Measurements from ENCODE around the gene MEIS2. TPM values are rescaled to one million over a fixed set of nuclear protein-coding genes. Genes with fewer than 3 reads are reported as not detected.

The MEIS2 gene
- total RNA-seq, 1 donor from 2014 or later, result 20.7 TPM

DNA sequence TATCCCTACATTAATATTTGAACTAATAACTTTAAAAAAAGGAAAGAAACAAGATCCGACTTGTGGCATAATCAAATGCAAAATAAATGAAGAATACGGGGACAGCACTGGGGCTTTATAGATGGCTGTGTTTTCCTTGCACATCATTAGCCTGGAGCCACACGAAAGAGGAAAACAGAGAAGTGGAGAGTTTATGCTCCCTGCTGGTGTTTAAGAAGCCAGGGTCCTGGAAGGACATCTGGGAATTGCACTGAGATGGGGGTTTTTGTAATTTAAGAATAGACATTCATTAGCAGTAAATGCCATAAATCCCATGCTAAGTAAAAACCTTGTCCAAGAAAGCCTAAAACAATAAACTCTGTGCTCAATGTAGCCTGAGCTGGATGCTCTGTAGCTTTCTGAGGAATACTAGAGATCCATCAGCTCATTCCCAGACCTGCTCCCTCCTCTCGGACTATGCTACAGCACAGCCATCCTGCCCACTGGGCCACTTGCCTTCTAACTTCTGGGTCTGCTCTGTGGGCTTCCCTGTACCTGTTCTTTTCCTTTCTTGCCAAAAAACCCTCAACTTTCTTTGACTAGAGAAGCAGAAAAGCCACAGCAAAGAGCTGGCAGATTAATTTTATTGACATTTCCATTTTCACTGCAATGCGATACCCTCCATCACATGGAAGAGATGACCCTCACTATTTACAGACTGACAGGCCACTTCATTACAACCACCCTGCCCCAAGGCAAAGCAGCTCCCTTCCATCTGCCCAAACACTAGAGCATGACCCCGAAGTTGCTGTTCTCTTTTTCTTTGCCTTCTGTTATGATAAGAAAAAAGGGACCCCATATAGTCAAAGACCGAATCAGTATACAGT is 62.3 kb downstream of the MEIS2 start:
- H3K4me3 ChIP-seq, result no peak overlapping the region
- TF ChIP-seq, protein P1, sequence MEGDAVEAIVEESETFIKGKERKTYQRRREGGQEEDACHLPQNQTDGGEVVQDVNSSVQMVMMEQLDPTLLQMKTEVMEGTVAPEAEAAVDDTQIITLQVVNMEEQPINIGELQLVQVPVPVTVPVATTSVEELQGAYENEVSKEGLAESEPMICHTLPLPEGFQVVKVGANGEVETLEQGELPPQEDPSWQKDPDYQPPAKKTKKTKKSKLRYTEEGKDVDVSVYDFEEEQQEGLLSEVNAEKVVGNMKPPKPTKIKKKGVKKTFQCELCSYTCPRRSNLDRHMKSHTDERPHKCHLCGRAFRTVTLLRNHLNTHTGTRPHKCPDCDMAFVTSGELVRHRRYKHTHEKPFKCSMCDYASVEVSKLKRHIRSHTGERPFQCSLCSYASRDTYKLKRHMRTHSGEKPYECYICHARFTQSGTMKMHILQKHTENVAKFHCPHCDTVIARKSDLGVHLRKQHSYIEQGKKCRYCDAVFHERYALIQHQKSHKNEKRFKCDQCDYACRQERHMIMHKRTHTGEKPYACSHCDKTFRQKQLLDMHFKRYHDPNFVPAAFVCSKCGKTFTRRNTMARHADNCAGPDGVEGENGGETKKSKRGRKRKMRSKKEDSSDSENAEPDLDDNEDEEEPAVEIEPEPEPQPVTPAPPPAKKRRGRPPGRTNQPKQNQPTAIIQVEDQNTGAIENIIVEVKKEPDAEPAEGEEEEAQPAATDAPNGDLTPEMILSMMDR (IDR thresholded peaks at IDR 0.05), result no peak
- DNase-seq, result no peak
- H3K9me3 ChIP-seq, result no peaks in the 10 kb centered on the region
- intact Hi-C loops (cut with DNase I), result no loop called here
- H3K4me1 ChIP-seq, result no peaks in the 10 kb centered on the region
- H3K36me3 ChIP-seq, result peaks cover 10% of the 10 kb centered on the region
- no peak overlapping the region for H3K27ac ChIP-seq
- no peak for ATAC-seq
- H3K27me3 ChIP-seq (ENCODE audit: low read depth), result no peaks in the 10 kb centered on the region

DNA sequence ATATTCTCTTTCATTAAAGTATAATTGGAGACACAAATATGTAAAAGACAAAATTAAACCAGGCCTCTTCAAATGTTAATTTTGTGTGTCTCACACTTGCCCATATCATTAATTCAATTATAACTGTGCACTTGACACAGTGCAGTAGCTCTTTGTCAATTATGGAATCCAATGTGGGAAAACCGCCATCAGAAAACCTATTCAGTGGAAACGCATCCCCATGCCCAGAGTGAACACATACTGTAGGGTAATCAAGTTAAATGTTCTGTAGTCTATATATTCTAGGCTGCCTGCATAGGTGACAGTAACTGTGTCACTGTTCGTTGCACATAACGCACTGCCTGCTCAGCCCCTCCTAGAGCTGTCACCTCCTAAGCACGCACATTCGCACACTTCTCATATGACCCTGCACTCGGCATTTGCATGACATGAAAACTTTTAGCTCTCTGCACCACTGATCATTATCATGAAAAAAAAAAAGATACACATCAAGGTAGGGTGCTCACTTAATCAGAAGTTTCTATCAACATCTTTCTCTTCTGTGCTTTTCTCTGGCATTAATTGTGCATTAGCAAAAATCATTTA is 63.2 kb downstream of the MEIS2 start:
- Histone ChIP-seq H3K36me3 (peaks cover 10% of the 10 kb centered on the region), H3K4me1 (peaks cover 2% of the 10 kb centered on the region), H3K27me3 (ENCODE audit: low read depth) (no peaks in the 10 kb centered on the region), H3K27ac (no peak overlapping the region), H3K9me3 (no peaks in the 10 kb centered on the region), H3K4me3 (no peak overlapping the region)
- ATAC-seq (no peak), DNase-seq (no peak)
- intact Hi-C loops (cut with DNase I), result no loop called here
- TF ChIP-seq, protein P1 (IDR thresholded peaks at IDR 0.05), result no peak

DNA sequence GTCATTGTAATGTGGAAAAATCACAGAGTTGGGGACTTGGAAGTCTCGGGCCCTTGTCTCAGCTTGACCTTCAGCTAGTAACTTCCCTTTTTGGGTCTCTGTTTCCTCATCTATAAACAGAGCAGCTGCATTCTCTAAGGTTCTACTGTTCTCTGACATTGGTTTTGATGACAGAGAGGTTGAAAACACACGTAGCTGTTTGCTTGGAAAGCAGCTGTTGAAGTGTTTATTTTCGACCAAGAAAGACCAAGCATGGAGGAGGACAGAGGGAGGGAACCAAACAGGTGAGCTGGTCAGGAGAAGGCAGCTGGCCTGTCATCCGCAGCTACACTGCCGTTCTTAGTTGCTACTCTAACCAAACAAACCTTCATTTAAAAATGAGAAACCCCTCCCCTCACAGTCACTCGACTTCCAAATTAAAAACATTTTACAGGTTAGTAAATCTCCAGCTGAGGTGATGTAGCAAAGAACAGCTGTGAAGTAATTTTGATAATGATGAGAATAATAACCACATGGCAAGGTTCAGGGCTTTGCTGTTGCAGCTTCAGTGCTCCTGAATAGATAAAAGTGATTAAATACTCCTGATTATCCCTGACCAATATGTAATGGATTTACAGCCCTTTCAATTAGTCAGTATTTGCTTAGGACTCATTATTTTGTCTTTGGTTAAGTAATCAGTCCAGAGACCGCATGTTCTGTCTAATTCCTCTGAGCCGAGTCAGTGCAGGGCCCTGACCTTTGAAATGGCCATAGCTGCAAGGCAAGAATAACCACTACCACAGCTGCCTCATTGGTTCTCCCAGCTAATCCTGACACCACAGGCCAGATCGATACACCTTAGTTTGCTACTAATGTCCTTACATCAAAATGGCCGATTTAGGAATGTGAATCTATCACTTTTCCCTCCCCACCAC is 65.3 kb downstream of the MEIS2 start:
- H3K27me3 ChIP-seq (ENCODE audit: low read depth), result no peaks in the 10 kb centered on the region
- no peaks in the 10 kb centered on the region for H3K9me3 ChIP-seq
- H3K36me3 ChIP-seq, result peaks cover 10% of the 10 kb centered on the region
- intact Hi-C loops (cut with DNase I), result no loop called here
- peaks cover 5% of the 10 kb centered on the region for H3K4me1 ChIP-seq
- DNase-seq (no peak), ATAC-seq (no peak)
- no peak overlapping the region for H3K27ac ChIP-seq
- H3K4me3 ChIP-seq, result no peak overlapping the region
- TF ChIP-seq, protein P1 (IDR thresholded peaks at IDR 0.05), result no peak

DNA sequence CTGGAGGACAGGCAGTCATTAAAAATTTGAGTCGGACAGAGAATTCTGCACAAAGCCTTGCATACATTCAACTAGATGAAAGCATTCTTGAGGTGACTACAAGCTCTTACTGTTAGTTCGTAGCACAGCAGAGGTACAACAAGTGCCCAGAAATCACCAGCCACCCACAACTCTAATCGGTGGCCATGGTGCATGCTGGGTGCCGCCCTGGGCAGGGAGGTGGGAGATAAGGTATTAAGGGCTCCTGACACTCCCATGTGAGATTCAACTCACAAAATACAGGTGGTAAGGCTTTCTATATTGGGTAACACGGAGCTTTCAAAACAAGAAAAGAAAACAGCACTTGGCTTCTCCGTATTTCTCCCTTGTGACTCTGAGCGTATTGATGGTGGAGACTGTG is 66.0 kb downstream of the MEIS2 start:
- intact Hi-C loops (cut with DNase I), result no loop called here
- no peak for ATAC-seq
- H3K27ac ChIP-seq, result no peak overlapping the region

More for the DNA sequence above, 66.0 kb downstream of the MEIS2 start:
- TF ChIP-seq, protein P1 (IDR thresholded peaks at IDR 0.05), result no peak
- H3K9me3 ChIP-seq, result no peaks in the 10 kb centered on the region
- H3K4me3 ChIP-seq, result no peak overlapping the region
- H3K4me1 ChIP-seq, result peaks cover 5% of the 10 kb centered on the region
- no peaks in the 10 kb centered on the region for H3K27me3 ChIP-seq (ENCODE audit: low read depth)
- H3K36me3 ChIP-seq, result peaks cover 10% of the 10 kb centered on the region
- no peak for DNase-seq
